Calu3 (cell line): ENCODE data around the gene HOXC4. TPM values are rescaled to one million over a fixed set of nuclear protein-coding genes. Genes with fewer than 3 reads are reported as not detected.

Experiments
- BruUV-seq: library from RNA; stranded (reverse); fragments of 400-500 nt; replicated peaks from 2 replicates; lab custom pipeline; 2021; lab: Mats Ljungman, UMichigan
- CTCF ChIA-PET: fragments of 300-600 bp; sonication (Branson Sonifier 250); formaldehyde crosslinking; loops from one replicate; lab custom pipeline; 2022; ENCODE audit warnings: antibody characterized with exemption; lab: Charles Lee
- DNase-seq: peaks from one replicate; pipeline ENCODE4 v3.0.0; 2022
- H3K27ac Mint-ChIP-seq: one replicate; pipeline ENCODE4 v1.8.0; 2022; ENCODE audit warnings: mixed read lengths; ENCODE audit not compliant: unreplicated experiment
- H3K27me3 Mint-ChIP-seq: one replicate; pipeline ENCODE4 v1.8.0; 2022; ENCODE audit warnings: mixed read lengths; ENCODE audit not compliant: unreplicated experiment
- H3K36me3 Mint-ChIP-seq: one replicate; pipeline ENCODE4 v1.8.0; 2022; ENCODE audit warnings: mild to moderate bottlenecking, moderate library complexity, mixed read lengths; ENCODE audit not compliant: insufficient read depth, unreplicated experiment
- H3K4me1 Mint-ChIP-seq: one replicate; pipeline ENCODE4 v1.8.0; 2022; ENCODE audit warnings: mild to moderate bottlenecking, low read depth, mixed read lengths; ENCODE audit not compliant: unreplicated experiment
- H3K4me3 Mint-ChIP-seq: one replicate; pipeline ENCODE4 v1.8.0; 2022; ENCODE audit warnings: mild to moderate bottlenecking, low read depth, moderate library complexity, mixed read lengths; ENCODE audit not compliant: unreplicated experiment
- H3K9me3 Mint-ChIP-seq: one replicate; pipeline ENCODE4 v1.8.0; 2022; ENCODE audit warnings: low read depth, mixed read lengths; ENCODE audit not compliant: unreplicated experiment
- intact Hi-C: fragments of 100-400 bp; cut with micrococcal nuclease; formaldehyde crosslinking; loops from one replicate; pipeline ENCODE4 v1.10.0; 2022; ENCODE audit not compliant: unreplicated experiment
- total RNA-seq: library from RNA; stranded (reverse); gene quantifications from 2 replicates; pipeline ENCODE4 v1.2.3, GENCODE V29; 2022
- TF ChIP-seq, protein P1 (sequence below): fragments of 200-600 bp; IDR thresholded peaks from one replicate; pipeline ENCODE4 v1.8.0; 2022; ENCODE audit warnings: antibody characterized with exemption; ENCODE audit not compliant: unreplicated experiment

HOXC4 gene
- total RNA-seq, 1 experiment from 2014 or later, result 0.57 TPM

DNA sequence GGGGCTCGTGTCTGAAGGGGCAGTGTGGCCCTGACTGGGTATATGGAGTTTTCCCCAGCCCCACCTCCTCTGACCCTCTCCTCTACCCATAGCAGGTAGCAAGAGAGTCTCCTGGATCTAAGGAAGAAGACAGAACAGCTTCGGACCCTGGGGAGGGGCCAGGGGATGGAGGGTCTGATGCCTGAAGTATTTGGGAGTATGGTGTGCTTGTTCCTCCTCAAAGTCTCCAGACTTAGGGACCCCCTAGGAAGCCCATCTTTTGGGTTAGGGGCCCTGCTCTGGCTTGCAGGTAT is 45.4 kb upstream of the HOXC4 start:
- Mint-ChIP-seq H3K27me3 (peaks cover 100% of the 10 kb centered on the region), H3K36me3 (peaks cover 4% of the 10 kb centered on the region), H3K4me3 (no peak overlapping the region), H3K4me1 (peaks cover 20% of the 10 kb centered on the region), H3K9me3 (no peaks in the 10 kb centered on the region), H3K27ac (no peak overlapping the region)
- BruUV-seq, result no TSS peak
- CTCF ChIA-PET, result interaction anchor here (1.0 to 2.9 kb wide), 7 partner anchors 9 to 203 kb away, joined by 6 to 31 read pairs (median 18); no protein-coding TSS in a partner anchor
- intact Hi-C loops, result no loop called here
- TF ChIP-seq, protein P1, sequence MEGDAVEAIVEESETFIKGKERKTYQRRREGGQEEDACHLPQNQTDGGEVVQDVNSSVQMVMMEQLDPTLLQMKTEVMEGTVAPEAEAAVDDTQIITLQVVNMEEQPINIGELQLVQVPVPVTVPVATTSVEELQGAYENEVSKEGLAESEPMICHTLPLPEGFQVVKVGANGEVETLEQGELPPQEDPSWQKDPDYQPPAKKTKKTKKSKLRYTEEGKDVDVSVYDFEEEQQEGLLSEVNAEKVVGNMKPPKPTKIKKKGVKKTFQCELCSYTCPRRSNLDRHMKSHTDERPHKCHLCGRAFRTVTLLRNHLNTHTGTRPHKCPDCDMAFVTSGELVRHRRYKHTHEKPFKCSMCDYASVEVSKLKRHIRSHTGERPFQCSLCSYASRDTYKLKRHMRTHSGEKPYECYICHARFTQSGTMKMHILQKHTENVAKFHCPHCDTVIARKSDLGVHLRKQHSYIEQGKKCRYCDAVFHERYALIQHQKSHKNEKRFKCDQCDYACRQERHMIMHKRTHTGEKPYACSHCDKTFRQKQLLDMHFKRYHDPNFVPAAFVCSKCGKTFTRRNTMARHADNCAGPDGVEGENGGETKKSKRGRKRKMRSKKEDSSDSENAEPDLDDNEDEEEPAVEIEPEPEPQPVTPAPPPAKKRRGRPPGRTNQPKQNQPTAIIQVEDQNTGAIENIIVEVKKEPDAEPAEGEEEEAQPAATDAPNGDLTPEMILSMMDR, result no peak
- DNase-seq, result no peak

DNA sequence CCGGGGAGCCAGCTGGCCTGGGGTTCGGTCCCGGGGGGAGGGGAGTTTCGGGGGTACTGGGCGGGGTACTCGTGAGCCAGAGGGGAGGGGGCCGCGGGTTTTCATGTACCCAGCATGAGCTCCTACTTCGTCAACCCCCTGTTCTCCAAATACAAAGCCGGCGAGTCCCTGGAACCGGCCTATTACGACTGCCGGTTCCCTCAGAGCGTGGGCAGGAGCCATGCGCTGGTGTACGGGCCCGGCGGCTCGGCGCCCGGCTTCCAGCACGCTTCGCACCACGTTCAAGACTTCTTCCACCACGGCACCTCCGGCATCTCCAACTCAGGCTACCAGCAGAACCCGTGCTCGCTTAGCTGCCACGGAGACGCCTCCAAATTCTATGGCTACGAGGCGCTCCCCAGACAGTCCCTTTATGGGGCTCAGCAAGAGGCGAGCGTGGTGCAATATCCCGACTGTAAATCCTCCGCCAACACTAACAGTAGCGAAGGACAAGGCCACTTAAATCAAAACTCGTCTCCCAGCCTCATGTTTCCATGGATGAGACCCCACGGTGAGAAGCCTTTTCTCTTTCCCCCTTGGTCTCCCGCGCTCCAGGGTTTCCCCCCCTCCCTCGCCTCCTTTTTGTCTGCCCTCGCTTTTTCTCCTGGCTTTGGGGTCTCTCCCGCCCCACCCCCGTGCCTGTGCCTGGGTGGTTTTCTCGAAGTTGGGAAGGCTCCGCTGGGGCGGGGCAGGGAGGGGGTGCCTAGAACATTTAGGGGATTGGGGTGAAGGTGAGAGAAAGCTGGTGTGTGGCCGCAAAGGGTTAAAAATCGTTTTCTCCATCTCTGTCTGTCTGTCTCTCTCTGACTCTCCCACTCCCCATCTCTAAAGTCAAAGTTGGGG is 44.2 kb upstream of the HOXC4 start:
- Mint-ChIP-seq H3K27me3 (peaks cover 100% of the 10 kb centered on the region), H3K36me3 (peaks cover 4% of the 10 kb centered on the region), H3K27ac (no peak overlapping the region), H3K4me3 (peak overlapping the region; percentile 58), H3K9me3 (no peaks in the 10 kb centered on the region), H3K4me1 (peaks cover 20% of the 10 kb centered on the region)
- CTCF ChIA-PET, result interaction anchor here (0.6 to 2.9 kb wide), 33 partner anchors 8 to 628 kb away, joined by 3 to 31 read pairs (median 6); partner anchors contain the start of genes HOXC11, HOXC12, HOXC5 and HOXC6
- TF ChIP-seq, protein P1, result no peak
- peak; percentile 25 for DNase-seq
- intact Hi-C loops, result no loop called here
- BruUV-seq, result no TSS peak

DNA sequence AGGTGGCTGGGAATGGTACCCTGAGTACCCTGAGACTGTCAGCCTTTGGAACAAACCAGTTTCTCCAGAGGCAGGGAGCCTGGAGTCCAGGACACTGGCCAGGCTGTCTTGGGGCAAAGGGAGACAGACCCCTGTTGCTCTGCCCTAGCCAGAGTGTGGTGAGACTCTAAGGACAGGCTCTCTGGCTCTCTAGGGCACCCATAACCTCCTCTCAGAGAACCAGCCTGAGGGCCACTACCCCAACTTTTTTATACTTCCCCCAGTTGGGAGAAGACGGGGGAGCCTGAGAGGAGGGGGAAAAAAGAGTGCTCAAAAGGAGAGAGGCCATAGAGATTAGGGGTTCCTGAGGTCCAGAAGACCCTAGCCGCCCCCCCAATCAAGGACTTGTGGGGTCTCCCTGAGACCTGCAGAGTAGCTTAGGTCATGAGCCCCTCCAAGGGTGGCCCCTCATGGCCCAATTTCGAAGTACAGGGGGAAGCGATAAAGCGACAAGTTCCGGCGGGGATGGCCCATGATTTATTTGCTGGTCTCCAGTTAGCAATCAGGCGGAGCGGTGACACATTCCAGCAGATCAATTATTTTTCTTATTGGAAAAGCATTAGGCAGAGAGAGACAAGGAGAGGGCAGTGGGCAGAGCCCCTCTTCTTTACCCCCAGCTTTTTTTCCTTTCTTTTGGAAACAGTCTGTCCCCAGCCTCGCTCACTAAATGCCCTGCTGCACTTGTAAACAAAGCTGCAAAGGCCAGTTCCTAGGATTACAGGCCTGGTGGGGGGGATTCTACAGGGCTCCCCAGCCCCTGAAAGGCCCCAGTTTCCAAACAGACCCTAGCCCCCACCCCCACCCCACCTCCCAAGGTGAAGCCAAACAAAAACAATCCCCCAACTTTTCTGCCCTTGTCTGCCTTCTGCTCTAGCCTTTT is 43.3 kb upstream of the HOXC4 start:
- TF ChIP-seq, protein P1, result no peak
- H3K9me3 Mint-ChIP-seq, result no peaks in the 10 kb centered on the region
- peaks cover 100% of the 10 kb centered on the region for H3K27me3 Mint-ChIP-seq
- BruUV-seq, result no TSS peak
- intact Hi-C loops, result no loop called here
- H3K27ac Mint-ChIP-seq, result no peak overlapping the region
- DNase-seq, result no peak
- peaks cover 20% of the 10 kb centered on the region for H3K4me1 Mint-ChIP-seq
- peak overlapping the region; percentile 58 for H3K4me3 Mint-ChIP-seq
- CTCF ChIA-PET, result interaction anchor here (1.1 to 2.9 kb wide), 2 partner anchors 22 to 191 kb away, joined by 4 to 31 read pairs; no protein-coding TSS in a partner anchor
- peaks cover 4% of the 10 kb centered on the region for H3K36me3 Mint-ChIP-seq

DNA sequence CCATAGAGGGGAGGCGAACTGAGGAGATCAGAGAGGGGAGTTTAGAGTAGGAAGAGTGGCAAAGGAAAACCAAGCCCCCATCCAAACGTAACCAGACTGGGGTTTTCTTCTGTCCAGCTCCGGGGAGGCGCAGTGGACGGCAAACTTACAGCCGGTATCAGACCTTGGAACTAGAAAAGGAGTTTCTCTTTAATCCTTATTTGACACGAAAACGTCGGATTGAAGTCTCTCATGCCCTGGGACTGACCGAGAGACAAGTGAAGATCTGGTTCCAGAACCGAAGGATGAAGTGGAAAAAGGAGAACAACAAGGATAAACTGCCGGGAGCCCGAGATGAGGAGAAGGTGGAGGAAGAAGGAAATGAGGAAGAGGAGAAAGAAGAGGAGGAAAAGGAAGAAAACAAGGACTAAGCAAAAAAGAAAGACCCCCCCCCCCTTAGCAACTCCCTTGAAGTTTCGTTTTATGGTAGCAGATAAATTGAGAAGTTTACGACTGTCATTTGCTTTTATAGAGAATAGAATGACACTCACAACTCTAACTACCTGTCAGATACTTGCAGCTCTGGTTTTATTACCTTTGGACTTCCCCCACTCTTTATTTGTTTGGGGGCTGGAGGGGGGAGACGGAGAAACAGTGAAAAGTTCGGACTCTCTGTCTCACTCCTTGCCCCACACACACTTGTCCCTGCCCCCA is 42.5 kb upstream of the HOXC4 start:
- DNase-seq, result no peak
- Mint-ChIP-seq H3K4me3 (no peak overlapping the region), H3K9me3 (no peaks in the 10 kb centered on the region), H3K4me1 (peaks cover 16% of the 10 kb centered on the region), H3K27me3 (peaks cover 97% of the 10 kb centered on the region), H3K36me3 (peaks cover 3% of the 10 kb centered on the region), H3K27ac (no peak overlapping the region)
- BruUV-seq, result no TSS peak
- TF ChIP-seq, protein P1, result no peak
- intact Hi-C loops, result no loop called here
- CTCF ChIA-PET, result interaction anchor here (0.6 to 1.1 kb wide), 2 partner anchors 21 to 283 kb away, joined by 3 to 4 read pairs; no protein-coding TSS in a partner anchor
